GM19023 (cell line): Measurements from ENCODE around the gene CNTN2.

Experiments used
- ATAC-seq: cut with Tn5 transposase; IDR thresholded peaks from one replicate; pipeline ENCODE4 v1.9.1; 2021; ENCODE audit warnings: mild to moderate bottlenecking, moderate library complexity; ENCODE audit not compliant: unreplicated experiment

Gene CNTN2

DNA sequence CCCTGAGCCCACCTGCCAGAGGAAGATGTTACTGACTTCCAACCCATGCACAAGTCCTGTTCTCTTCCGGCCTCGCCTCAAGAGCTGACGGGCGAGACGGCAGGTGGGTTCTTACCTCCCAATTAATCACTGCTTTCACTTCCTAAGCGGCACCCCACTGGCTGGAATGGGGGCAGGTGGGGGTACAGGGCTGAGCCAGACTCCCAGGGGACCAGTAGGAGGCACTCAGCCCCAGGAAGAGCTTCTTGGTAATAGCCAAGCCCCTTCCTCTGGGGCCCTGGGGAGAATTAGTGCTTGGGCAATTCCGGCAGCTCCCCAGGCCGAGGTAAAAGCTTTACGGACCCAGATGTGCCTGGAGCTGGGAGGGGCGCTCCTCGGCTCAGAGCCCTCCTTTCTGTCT lies 9.7 kb downstream of the CNTN2 start:
- ATAC-seq = no peak

DNA sequence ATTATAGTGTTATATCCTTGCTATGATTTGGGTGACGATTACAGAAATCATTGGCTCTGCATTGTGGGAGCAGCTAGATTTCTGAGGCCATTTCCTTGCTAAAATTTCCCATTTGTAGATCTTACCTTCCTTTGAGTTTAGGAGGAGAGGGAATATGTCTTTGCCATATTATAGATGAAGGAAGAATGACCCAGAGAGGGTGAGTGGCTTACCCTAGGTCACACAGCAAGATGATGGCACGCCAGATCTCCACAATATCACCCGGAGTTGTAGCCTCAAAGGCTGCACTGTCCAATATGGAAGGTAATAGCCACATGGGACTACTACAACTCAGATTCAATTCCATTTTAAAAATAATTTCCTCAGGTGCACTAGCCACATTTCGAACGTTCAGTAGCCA lies 10.3 kb downstream of the CNTN2 start:
- no peak for ATAC-seq

DNA sequence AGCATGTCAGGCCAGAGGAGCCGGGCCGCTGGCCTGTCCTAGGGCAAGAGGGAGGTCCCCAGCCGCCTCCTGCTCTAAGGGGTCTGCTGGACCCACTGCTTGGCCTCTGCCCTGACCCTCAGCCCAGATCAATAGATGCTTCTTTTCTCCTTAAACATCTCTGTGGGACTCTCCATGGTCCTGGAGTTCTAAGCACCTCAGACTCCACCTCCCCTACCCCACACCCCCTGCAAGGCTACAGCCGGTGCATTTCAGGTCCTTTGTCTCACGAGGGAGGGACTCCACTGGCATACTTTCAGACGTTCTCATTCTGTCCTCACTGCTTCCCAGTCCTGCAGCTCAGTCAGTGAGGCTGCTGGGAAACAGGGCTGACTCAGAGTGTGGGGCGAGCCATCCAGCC lies 11.0 kb downstream of the CNTN2 start:
- no peak for ATAC-seq

DNA sequence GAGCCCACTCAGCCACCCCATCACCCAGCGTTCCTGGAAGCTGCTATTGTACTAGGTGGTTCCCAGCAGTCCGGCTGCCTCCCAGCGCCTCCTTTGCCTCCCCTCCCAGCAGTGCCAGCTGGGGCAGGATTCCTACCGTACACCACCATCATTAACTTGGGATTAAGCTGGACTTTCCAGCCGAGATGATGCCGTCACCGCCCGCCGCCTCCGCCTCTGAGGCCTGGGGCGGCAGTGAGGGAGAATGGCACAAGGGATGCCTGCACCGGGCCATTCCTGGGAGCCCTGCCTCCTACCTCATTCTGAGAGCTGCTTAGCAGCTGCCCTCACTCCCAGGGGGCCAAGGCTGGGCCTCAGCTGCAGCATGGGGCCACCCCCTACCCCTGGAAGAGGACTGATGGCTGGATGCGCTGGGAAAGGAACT lies 13.2 kb downstream of the CNTN2 start:
- ATAC-seq = no peak

DNA sequence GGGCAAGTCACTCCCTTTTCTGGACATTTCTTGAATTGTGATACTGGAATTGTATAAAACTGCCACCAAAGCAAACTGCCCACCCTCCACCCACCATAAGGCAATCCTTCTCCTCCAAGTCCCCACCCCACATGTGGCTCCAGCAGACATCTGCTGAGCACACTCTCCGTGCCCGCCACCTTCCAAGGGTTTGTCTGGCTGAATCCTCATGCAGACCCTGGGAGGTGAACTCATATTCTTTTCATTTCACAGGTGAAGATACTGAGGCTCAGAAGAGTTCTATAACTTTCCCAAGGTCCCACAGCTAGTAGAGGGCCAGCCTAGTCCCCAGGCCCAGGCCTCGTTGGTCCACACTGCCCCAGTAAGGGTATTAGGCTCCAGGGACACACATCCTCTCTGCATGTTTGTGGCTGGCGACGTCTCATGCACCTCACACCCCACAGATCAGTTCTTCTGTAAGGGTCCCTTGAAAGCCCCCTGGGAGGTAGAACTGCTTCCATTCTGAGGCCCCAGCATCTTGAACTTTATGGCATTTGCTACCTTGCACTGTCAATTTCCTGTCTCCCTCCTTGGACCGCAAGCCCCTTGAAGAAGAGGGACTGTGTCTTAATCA lies 14.1 kb downstream of the CNTN2 start:
- no peak for ATAC-seq

DNA sequence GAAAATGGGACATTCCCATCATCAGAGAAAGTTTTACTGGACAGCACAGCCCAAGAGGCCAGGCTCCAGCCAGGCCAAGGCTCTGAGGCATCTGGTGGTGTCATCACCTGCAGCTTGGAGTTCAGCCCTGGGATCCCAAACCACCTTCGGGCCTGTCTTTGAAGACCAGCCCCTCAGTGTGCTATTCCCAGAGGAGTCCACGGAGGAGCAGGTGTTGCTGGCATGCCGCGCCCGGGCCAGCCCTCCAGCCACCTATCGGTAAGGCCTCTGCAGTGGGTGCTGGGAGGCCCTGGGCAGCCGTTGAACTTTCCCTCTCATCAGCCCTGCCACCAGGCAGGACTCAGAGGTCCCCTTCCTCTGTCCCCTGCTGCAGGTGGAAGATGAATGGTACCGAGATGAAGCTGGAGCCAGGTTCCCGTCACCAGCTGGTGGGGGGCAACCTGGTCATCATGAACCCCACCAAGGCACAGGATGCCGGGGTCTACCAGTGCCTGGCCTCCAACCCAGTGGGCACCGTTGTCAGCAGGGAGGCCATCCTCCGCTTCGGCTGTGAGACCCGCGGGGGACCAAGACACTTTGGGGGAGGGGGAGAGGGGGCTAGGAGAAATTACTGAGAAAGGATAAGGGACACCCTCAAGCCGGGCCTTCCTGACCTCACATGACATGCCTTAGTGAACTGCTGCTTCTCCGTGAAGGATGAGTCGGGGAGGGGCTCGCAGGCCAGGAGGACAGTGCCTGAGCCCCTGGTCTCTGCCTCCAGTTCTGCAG lies 15.0 kb downstream of the CNTN2 start:
- no peak for ATAC-seq

DNA sequence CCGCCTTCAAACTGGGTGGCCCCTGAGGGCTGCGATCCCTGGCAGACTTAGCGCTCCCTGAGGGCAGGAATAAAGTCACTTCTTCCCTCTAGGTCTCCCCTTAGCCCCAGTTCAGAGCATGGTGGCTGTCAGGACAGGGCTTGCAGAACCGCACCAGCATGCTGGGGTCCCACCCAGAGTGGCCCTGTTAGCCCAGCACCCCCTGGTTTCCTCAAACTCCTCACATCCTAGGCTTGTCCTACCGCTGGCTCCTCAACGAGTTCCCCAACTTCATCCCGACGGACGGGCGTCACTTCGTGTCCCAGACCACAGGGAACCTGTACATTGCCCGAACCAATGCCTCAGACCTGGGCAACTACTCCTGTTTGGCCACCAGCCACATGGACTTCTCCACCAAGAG lies 15.8 kb downstream of the CNTN2 start:
- ATAC-seq = no peak

DNA sequence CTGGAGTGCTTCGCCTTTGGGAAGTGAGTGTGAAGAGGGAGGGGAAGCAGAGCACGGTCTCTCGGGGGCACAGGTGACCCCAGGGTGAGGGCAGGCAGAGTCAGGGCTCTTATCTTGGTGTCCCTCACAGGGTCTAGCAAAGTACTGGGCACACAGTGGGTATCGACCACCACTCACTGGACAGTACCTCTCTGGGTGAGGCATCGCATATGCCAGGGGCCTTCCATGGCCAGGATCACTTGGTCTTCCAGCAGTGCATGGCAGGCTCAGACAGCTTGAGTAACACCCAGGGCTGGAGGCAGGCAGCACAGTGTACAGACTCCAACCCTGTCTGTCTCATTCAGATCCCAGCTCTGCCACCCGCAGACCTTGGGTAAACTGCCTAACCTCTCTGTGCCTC lies 16.6 kb downstream of the CNTN2 start:
- no peak for ATAC-seq

DNA sequence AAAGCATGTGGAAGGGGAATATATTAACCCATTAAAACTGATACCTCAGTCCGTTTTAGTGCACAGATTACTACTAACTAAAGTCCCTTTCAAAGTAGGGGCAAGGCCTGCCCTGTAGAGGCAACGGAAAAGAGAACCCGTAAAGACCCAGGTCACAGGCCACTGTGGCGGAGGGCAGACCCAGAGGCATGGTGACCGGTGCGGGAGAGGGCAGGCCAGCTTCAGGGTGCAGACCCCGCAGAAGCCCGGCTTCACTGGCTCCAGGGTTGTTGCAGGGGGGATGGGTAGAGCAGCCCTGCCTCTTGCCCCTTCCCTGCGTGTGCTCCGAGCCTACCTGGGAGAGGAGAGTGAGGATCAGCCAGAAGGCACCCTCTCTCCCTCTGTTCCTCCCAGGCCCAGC lies 17.7 kb downstream of the CNTN2 start:
- no peak for ATAC-seq

DNA sequence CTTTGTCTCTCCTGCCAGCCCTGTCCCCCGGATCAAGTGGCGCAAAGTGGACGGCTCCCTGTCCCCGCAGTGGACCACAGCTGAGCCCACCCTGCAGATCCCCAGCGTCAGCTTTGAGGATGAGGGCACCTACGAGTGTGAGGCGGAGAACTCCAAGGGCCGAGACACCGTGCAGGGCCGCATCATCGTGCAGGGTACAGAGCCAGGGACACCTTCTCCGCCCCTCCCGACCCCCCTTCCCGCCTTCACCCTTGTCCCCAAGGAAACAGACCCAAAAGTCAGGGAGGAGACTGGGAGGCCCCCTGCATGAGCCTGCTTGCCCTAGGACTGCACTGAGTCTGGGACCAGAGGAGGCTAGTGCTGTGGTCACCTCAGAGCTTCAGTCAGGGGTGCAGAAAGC lies 18.2 kb downstream of the CNTN2 start:
- ATAC-seq = no peak

DNA sequence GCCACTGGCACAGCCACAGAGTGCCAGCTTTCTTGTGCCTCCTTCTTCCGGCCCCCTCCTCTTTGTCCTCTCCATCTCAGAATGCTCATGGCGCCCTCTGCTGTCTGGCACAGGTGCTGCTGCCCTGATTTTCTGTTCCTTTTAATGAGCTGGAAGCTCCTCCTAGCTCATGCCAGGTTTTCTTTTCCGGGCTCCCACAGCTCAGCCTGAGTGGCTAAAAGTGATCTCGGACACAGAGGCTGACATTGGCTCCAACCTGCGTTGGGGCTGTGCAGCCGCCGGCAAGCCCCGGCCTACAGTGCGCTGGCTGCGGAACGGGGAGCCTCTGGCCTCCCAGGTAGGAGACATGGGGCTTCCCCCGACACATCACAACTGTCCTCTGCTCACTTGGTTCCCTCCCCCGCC lies 18.7 kb downstream of the CNTN2 start:
- no peak for ATAC-seq

DNA sequence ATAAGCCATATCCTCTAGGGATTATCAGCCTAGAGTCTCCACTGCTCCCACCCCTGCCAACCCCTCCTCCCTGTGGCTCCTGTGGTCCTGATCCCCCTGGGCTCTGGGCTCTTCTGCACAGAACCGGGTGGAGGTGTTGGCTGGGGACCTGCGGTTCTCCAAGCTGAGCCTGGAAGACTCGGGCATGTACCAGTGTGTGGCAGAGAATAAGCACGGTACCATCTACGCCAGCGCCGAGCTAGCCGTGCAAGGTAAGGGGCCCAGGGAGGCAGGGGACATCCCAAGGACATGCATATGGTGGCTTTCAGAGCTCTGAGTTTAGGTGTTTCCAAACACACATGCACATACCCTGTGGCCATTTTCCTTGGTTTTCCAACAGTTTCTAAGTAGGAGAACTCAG lies 19.3 kb downstream of the CNTN2 start:
- ATAC-seq = no peak

DNA sequence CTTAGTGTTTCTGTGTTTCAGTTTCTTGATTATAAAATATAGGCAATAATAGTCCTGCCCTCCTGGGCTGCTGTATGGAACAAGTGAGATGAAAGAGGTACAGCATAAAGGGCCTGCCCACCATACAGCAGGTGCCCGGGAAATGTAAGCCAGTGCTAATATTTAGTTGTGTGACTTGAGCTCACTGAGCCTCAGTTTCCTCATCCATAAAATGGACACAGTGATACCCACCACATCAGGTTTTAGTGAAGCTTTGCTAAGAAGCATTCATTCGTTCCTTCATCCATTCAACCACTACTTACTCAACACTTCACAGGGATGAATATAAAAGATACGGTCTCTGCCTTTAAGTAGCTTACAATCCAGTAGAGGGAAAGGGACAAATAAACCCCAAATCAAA lies 19.9 kb downstream of the CNTN2 start:
- no peak for ATAC-seq

DNA sequence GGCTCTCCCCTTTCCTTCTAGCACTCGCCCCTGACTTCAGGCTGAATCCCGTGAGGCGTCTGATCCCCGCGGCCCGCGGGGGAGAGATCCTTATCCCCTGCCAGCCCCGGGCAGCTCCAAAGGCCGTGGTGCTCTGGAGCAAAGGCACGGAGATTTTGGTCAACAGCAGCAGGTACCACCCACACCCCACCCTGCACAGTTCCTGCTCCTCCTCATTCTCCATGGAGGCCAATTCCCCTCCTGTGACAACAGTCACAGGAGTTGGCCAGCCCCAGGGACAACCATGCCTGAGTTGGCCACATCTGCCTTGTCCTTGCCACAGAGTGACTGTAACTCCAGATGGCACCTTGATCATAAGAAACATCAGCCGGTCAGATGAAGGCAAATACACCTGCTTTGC lies 21.3 kb downstream of the CNTN2 start:
- no peak for ATAC-seq

DNA sequence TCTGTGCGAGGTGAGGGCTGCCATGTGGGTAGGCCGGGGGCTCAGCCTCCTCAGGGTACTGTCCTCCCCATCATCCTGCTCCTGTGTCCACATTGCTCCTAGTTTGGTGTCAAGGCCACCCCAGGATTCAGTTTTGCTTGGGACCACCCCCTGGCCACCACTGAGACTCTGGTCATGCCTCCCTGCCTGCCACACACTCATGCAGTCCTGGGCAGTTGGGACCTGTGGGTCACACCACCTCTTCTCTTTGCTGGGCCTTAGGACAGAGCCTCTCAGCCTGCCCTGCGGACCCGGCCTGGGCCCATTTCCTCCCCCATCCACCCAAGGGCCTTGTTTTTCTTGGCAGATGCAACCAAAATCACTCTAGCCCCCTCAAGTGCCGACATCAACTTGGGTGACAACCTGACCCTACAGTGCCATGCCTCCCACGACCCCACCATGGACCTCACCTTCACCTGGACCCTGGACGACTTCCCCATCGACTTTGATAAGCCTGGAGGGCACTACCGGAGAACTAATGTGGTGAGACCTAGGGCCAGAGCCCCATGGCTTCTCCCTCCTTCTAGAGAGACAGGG lies 21.8 kb downstream of the CNTN2 start:
- ATAC-seq = no peak

DNA sequence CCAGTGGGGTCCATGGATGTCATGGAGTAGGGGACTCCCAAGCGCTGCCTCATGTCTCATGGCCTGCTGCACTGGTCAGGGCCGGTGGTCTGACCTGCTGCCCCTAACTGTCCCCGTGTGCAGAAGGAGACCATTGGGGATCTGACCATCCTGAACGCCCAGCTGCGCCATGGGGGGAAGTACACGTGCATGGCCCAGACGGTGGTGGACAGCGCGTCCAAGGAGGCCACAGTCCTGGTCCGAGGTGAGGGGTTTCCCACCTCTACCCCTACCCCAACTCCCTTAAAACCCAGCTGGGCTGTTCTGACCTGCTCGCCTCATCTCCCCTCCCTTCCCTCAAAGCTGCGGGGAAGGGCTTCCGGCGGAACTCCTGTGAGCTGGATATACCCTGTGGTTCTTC lies 22.7 kb downstream of the CNTN2 start:
- no peak for ATAC-seq

DNA sequence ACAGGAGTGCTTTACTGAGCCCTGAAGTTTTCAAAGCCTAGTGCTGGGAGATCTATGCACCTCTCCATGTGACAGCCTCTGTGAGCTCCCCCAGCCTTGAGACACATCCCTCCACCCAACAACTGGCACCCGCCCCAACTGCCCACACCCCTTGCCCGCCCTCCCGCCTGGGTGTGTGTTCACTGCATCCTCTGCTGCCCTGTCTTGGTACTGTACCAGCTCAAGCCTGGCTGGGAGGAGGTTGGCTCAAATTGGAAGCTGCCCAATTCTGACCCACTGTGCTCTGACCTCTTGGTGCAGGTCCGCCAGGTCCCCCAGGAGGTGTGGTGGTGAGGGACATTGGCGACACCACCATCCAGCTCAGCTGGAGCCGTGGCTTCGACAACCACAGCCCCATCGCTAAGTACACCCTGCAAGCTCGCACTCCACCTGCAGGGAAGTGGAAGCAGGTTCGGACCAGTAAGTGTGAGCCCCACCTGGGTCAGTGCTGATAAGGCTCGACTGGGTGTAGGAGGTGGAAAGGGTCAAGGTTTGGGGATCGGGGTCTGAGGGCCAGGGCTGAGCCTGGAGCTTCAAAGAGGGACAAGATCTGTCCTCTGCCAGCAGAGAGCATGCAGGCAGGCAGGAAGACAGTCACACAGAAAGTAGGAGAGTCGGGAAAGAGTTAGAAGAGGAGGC lies 23.3 kb downstream of the CNTN2 start:
- ATAC-seq = no peak

DNA sequence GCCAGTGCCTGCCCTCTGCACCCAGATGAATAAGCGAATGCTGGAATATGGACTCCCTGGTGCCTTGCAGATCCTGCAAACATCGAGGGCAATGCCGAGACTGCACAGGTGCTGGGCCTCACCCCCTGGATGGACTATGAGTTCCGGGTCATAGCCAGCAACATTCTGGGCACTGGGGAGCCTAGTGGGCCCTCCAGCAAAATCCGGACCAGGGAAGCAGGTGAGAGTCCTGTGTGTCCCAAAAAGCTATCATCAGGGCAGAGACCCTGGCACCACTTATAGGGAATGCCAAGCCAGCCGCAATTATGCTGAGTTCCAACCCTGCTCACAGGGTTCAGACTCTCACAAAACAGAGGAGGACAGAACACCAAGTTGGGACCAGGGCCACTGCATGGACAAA lies 24.0 kb downstream of the CNTN2 start:
- ATAC-seq = no peak

DNA sequence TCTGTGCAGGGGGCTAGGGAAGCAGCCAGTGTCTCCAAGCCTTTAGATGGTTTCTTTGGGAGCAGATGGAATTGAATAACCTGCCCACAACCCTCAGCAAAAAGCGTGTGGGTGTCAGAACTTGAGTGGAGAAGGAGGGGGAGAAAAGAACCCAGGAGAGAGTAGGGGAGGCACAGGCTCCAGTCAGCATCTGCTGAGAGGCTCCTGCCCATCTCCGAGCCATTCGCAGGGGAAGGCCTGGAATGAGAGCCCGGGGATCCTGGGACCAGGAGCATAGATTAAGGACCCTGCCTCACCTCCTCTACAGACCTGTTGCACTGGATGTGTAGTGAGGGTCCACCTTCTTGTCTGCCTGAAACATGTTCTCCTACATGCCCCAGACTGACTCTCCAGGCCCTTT lies 25.0 kb downstream of the CNTN2 start:
- no peak for ATAC-seq

DNA sequence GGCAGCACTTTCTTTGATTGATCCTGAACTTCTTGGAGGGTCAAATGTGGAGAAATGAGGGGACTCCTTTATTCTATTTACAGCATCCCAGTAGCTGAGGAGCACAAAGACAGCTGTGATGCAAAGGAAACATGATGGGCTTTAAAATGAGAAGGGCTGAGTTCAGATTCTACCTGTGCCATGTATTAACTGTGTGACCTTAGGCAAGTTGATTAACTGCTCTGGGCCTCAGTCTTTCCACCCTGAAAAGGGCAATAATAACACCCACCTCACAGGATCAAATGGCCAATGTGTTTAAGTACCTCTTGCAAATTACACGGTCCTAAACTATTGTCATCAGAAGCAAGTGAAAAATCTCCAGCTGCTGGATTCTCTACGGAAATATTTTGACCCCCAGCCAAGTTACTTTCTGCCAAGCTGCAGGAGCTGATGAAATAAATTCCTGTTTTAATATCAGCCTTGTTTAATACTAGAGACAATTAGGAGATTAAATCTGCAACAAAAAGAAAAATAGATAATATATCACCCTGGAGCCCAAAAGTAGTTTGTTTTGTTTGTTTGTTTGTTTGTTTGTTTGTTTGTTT lies 25.5 kb downstream of the CNTN2 start:
- ATAC-seq = no peak

DNA sequence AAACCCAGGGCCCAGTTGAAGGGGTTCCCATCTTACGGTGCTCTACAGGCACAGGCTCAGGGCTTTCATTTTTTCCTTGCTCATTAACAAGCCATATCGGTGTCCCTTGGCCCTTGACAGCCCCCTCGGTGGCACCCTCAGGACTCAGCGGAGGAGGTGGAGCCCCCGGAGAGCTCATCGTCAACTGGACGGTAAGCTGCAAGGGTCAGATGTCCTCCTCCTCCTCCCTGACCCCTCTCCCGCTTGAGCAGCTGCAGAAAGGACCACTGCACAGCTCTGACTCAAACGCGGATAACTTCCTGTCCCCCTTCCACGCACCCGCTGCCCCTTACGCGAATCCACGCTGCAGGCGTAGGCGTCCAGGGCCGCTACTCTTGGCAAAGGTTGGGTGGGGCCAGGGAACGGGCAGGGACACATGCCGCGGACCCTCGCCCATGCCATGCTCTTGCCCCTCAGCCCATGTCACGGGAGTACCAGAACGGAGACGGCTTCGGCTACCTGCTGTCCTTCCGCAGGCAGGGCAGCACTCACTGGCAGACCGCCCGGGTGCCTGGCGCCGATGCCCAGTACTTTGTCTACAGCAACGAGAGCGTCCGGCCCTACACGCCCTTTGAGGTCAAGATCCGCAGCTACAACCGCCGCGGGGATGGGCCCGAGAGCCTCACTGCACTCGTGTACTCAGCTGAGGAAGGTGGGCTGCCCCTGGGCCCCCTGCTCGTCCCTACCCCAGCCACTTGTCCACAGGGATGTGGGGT lies 26.5 kb downstream of the CNTN2 start:
- no peak for ATAC-seq
